ENCODE measurements around the gene ESR1.
"Not testable (repeated sequence)": the region's sequence is repeated elsewhere in the genome, so short reads cannot be mapped to it uniquely, and the experiment has no call there.

Gene ESR1

GRCh38 chr6:152062476-152062875 lies 255.0 kb downstream of the ESR1 start:
- DNase-seq = no peak

- DNase-seq = no peak
These were observed 255.9 kb downstream of the ESR1 start for GRCh38 chr6:152063170-152063921.

GRCh38 chr6:152068622-152069261 lies 261.3 kb downstream of the ESR1 start:
- DNase-seq = no peak

- no peak for DNase-seq
These were observed 263.1 kb downstream of the ESR1 start for GRCh38 chr6:152070556-152070955.

GRCh38 chr6:152071318-152071717 lies 263.8 kb downstream of the ESR1 start:
- no peak for DNase-seq

GRCh38 chr6:152071843-152072242 lies 264.4 kb downstream of the ESR1 start:
- DNase-seq = no peak

GRCh38 chr6:152076242-152076641 lies 268.8 kb downstream of the ESR1 start:
- not testable (repeated sequence) for DNase-seq

- DNase-seq = no peak
These were observed 270.5 kb downstream of the ESR1 start for GRCh38 chr6:152078001-152078400.

GRCh38 chr6:152078804-152079203 lies 271.3 kb downstream of the ESR1 start:
- DNase-seq = no peak

GRCh38 chr6:152085451-152085921 lies 278.0 kb downstream of the ESR1 start:
- no peak for DNase-seq

- DNase-seq = no peak
These were observed 278.9 kb downstream of the ESR1 start for GRCh38 chr6:152086223-152086873.

- no peak for DNase-seq
These were observed 279.6 kb downstream of the ESR1 start for GRCh38 chr6:152087096-152087495.

GRCh38 chr6:152087701-152088100 lies 280.2 kb downstream of the ESR1 start:
- DNase-seq = no peak

GRCh38 chr6:152089992-152090391 lies 282.5 kb downstream of the ESR1 start:
- DNase-seq = no peak

GRCh38 chr6:152091201-152091600 lies 283.7 kb downstream of the ESR1 start:
- no peak for DNase-seq

GRCh38 chr6:152091851-152092341 lies 284.4 kb downstream of the ESR1 start:
- DNase-seq = no peak

- DNase-seq = no peak
These were observed 286.2 kb downstream of the ESR1 start for GRCh38 chr6:152093711-152094110.

GRCh38 chr6:152094276-152094675 lies 286.8 kb downstream of the ESR1 start:
- no peak for DNase-seq

GRCh38 chr6:152094992-152095592 lies 287.6 kb downstream of the ESR1 start:
- DNase-seq = peak; percentile 48

GRCh38 chr6:152096863-152097496 lies 289.5 kb downstream of the ESR1 start:
- no peak for DNase-seq

GRCh38 chr6:152098683-152099082 lies 291.2 kb downstream of the ESR1 start:
- no peak for DNase-seq

GRCh38 chr6:152099446-152100182 lies 292.1 kb downstream of the ESR1 start:
- no peak for DNase-seq

All from activated CD4-positive, alpha-beta T cell treated with anti-CD3 and anti-CD28 coated beads for 48 hours (primary cell).